Left lung (tissue), 10 donors: Measurements from ENCODE around the gene GFY. TPM values are rescaled to one million over a fixed set of nuclear protein-coding genes. Genes with fewer than 3 reads are reported as not detected.

Experiments used
- ATAC-seq: fragments of 200-7000 bp; cut with Tn5 transposase; one replicate; pipeline ENCODE4 v1.9.1; 2020; ENCODE audit warnings: moderate library complexity
- DNase-seq, 4 donors: peaks; one replicate each; pipeline ENCODE4 v3.0.0-alpha.2; 2013 to 2020
- H3K27ac ChIP-seq, 2 donors: fragments of 200-600 bp; sonication (generic) in 1 of 2; one replicate each; pipeline versions ENCODE4 v1.5.0 to v1.8.0; 2020 to 2021
- H3K27me3 ChIP-seq, 2 donors: fragments of 200-600 bp; sonication (generic) in 1 of 2; one replicate each; pipeline versions ENCODE4 v1.5.0 to v1.8.0; 2020 to 2021
- H3K36me3 ChIP-seq, 2 donors: fragments of 200-600 bp; sonication (generic) in 1 of 2; one replicate each; pipeline versions ENCODE4 v1.5.0 to v1.8.0; 2020 to 2021
- H3K4me1 ChIP-seq, 2 donors: fragments of 200-600 bp; one replicate each; pipeline ENCODE4 v1.8.0; 2021
- H3K4me3 ChIP-seq, 2 donors: fragments of 200-600 bp; sonication (generic) in 1 of 2; one replicate each; pipeline versions ENCODE4 v1.5.0 to v1.8.0; 2020 to 2021; ENCODE audit warnings: mild to moderate bottlenecking in 1 of 2
- H3K9me3 ChIP-seq, 2 donors: fragments of 200-600 bp; sonication (generic) in 1 of 2; one replicate each; pipeline versions ENCODE4 v1.5.0 to v1.8.0; 2020 to 2021
- CTCF ChIP-seq, 2 donors: fragments of 200-600 bp; sonication (generic) in 1 of 2; IDR thresholded peaks; one replicate each; pipeline versions ENCODE4 v1.5.0 to v1.8.0; 2021; ENCODE audit warnings: antibody characterized with exemption in 2 of 2
- intact Hi-C, 2 donors: fragments of 100-400 bp; cut with DNase I; formaldehyde crosslinking; loops; one replicate each; pipeline versions ENCODE4 v1.11.2 to v1.14.2; 2022
- polyA plus RNA-seq, 6 donors: library from polyadenylated mRNA; unstranded; fragments of 120-200 nt; gene quantifications; one replicate each; pipeline ENCODE4 v1.2.1, GENCODE V29; 2013; ENCODE audit not compliant: insufficient read length in 6 of 6
- total RNA-seq, 2 donors: library from RNA; stranded (reverse); fragmentation: NEBNext Ultra II Directional; extraction: Animal tissue kit (Norgen Biotek cat#: 25700); gene quantifications; one replicate each; pipeline ENCODE4 v1.2.1, GENCODE V29; 2021
- donor health status: DM: no; HTN: yes; CAD: no.
- donor health status: DM: no; HTN: no; CAD: no.

The GFY gene
- total and polyA plus RNA-seq, 8 donors = not detected

GRCh38 chr19:49419173-49419572 lies 6.0 kb upstream of the GFY start:
- no peak overlapping the region for H3K27ac ChIP-seq
- intact Hi-C loops = no loop called here
- no peaks in the 10 kb centered on the region for H3K36me3 ChIP-seq
- peaks cover 7 to 22% of the 10 kb centered on the region in 2 donors for H3K4me1 ChIP-seq
- TF ChIP-seq CTCF (IDR thresholded peaks at IDR 0.05) = no peak
- H3K9me3 ChIP-seq = no peaks in the 10 kb centered on the region
- H3K27me3 ChIP-seq = peaks cover 43 to 87% of the 10 kb centered on the region in 2 donors
- ATAC-seq (no peak), DNase-seq (no peak)
- no peak overlapping the region for H3K4me3 ChIP-seq

- no peak overlapping the region for H3K27ac ChIP-seq
- H3K4me3 ChIP-seq = no peak overlapping the region
- no peaks in the 10 kb centered on the region for H3K36me3 ChIP-seq
- H3K4me1 ChIP-seq = peaks cover 7 to 22% of the 10 kb centered on the region in 2 donors
- intact Hi-C loops = no loop called here
- no peak for TF ChIP-seq CTCF (IDR thresholded peaks at IDR 0.05)
- H3K27me3 ChIP-seq = peaks cover 52 to 92% of the 10 kb centered on the region in 2 donors
- ATAC-seq = no peak
- no peaks in the 10 kb centered on the region for H3K9me3 ChIP-seq
- DNase-seq = no peak
These were observed 5.0 kb upstream of the GFY start for GRCh38 chr19:49420227-49420626.

- DNase-seq (peak; percentile 65 to 86 (median 76)), ATAC-seq (peak; percentile 90)
- Histone ChIP-seq H3K4me3 (peak overlapping the region in 1 of 2 donors; percentile 18), H3K36me3 (no peaks in the 10 kb centered on the region), H3K9me3 (no peaks in the 10 kb centered on the region), H3K27me3 (peaks cover 63 to 94% of the 10 kb centered on the region in 2 donors), H3K4me1 (peaks cover 7 to 26% of the 10 kb centered on the region in 2 donors), H3K27ac (no peak overlapping the region)
- TF ChIP-seq CTCF (IDR thresholded peaks at IDR 0.05) = no peak
- intact Hi-C loops = no loop called here
These were observed 3.9 kb upstream of the GFY start for GRCh38 chr19:49421039-49421877.

GRCh38 chr19:49421878-49422202 lies 3.3 kb upstream of the GFY start:
- ATAC-seq (no peak), DNase-seq (no peak)
- intact Hi-C loops = no loop called here
- H3K36me3 ChIP-seq = no peaks in the 10 kb centered on the region
- H3K4me3 ChIP-seq = no peak overlapping the region
- H3K4me1 ChIP-seq = peaks cover 7 to 26% of the 10 kb centered on the region in 2 donors
- TF ChIP-seq CTCF (IDR thresholded peaks at IDR 0.05) = no peak
- H3K27ac ChIP-seq = no peak overlapping the region
- peaks cover 68 to 95% of the 10 kb centered on the region in 2 donors for H3K27me3 ChIP-seq
- H3K9me3 ChIP-seq = no peaks in the 10 kb centered on the region

GRCh38 chr19:49422407-49423070 lies 2.6 kb upstream of the GFY start:
- H3K4me3 ChIP-seq = no peak overlapping the region
- H3K27ac ChIP-seq = no peak overlapping the region
- TF ChIP-seq CTCF (IDR thresholded peaks at IDR 0.05) = peak in 1 of 2 donors; percentile 41
- ATAC-seq (peak; percentile 63), DNase-seq (peak in 1 of 4 donors; percentile 35)
- H3K27me3 ChIP-seq = peaks cover 75 to 95% of the 10 kb centered on the region in 2 donors
- no peaks in the 10 kb centered on the region for H3K9me3 ChIP-seq
- H3K36me3 ChIP-seq = no peaks in the 10 kb centered on the region
- H3K4me1 ChIP-seq = peaks cover 7 to 26% of the 10 kb centered on the region in 2 donors
- intact Hi-C loops = no loop called here
